Mammary epithelial cell (primary cell): ENCODE data around the gene DAB2IP.

ENCODE experiments used
- EZH2 ChIP-seq: IDR thresholded peaks from 2 replicates; pipeline ENCODE4 v1.6.1; 2012; ENCODE audit warnings: low read length, inconsistent platforms, borderline replicate concordance
- TF ChIP-seq, protein P1 (sequence below), 2 donors: IDR thresholded peaks in 1 of 2; conservative IDR thresholded peaks in 1 of 2; 2 replicates each; pipeline ENCODE4 v1.5.1; 2011 to 2012; ENCODE audit warnings: inconsistent platforms in 2 of 2, low read length in 2 of 2, mild to moderate bottlenecking in 2 of 2, control low read depth in 1 of 2, low read depth in 1 of 2; ENCODE audit not compliant: insufficient read depth in 1 of 2; ENCODE audit errors: extremely low read depth in 1 of 2

- TF ChIP-seq, protein P1, sequence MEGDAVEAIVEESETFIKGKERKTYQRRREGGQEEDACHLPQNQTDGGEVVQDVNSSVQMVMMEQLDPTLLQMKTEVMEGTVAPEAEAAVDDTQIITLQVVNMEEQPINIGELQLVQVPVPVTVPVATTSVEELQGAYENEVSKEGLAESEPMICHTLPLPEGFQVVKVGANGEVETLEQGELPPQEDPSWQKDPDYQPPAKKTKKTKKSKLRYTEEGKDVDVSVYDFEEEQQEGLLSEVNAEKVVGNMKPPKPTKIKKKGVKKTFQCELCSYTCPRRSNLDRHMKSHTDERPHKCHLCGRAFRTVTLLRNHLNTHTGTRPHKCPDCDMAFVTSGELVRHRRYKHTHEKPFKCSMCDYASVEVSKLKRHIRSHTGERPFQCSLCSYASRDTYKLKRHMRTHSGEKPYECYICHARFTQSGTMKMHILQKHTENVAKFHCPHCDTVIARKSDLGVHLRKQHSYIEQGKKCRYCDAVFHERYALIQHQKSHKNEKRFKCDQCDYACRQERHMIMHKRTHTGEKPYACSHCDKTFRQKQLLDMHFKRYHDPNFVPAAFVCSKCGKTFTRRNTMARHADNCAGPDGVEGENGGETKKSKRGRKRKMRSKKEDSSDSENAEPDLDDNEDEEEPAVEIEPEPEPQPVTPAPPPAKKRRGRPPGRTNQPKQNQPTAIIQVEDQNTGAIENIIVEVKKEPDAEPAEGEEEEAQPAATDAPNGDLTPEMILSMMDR (conservative IDR thresholded peaks at IDR 0.05 in 1 of 2, IDR thresholded peaks at IDR 0.05 in 1 of 2; ENCODE audit: extremely low read depth in 1 of 2, insufficient read depth in 1 of 2, low read depth in 1 of 2, low read length in 2 of 2), result no peak
- TF ChIP-seq EZH2, result no peak
These were observed 42.6 kb downstream of the DAB2IP start for GRCh38 chr9:121694001-121694400.
